Measurements from ENCODE around the gene COL24A1. TPM values are rescaled to one million over a fixed set of nuclear protein-coding genes. Genes with fewer than 3 reads are reported as not detected.

COL24A1 gene
- total RNA-seq, 1 experiment from 2014 or later, result 0.35 TPM

DNA sequence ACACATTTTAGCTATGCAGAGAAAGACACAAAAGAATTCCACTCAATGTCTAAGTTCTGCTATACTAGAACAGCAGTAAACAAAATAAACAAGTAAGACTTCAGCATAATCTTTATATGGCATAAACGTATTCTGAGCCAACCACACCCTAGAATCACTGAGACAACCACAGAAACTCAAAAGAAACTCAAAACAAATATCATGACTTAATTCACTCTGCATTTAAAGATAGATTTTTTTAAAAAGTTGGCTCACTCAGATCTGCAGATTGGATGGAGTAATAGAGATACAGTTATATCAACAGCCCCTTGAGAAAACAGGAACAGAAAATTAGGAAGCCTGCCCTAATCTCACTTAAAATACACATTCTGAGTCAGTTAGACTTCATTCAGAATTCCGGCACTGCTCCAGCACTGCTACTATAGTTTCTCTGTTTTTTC is 95.0 kb downstream of the COL24A1 start:
- Histone ChIP-seq H4K5ac (ENCODE audit: insufficient read length, low read depth, low read length) (no peak overlapping the region), H2BK12ac (ENCODE audit: insufficient read length, low read depth, low read length) (no peak overlapping the region), H2AFZ (ENCODE audit: low read length) (no peak overlapping the region), H3K23me2 (ENCODE audit: insufficient read length, low read depth, low read length, poor library complexity, severe bottlenecking) (no peaks in the 10 kb centered on the region), H2BK20ac (ENCODE audit: low read depth, low read length, poor library complexity, severe bottlenecking) (no peak overlapping the region), H3T11ph (ENCODE audit: low read length) (no peak overlapping the region), H3K18ac (ENCODE audit: insufficient read length, low read depth, low read length) (no peak overlapping the region), H3K14ac (ENCODE audit: insufficient read depth, low read length) (no peak overlapping the region), H3K4me2 (ENCODE audit: insufficient read depth, insufficient read length, low read length) (no peak overlapping the region), H3K56ac (ENCODE audit: insufficient read length, low read depth, low read length) (no peak overlapping the region), H4K20me1 (ENCODE audit: control insufficient read depth, insufficient read depth, insufficient read length) (no peaks in the 10 kb centered on the region), H3K27me3 (ENCODE audit: insufficient read depth, low read length) (no peaks in the 10 kb centered on the region), H3K4me1 (ENCODE audit: insufficient read depth, low read length) (no peaks in the 10 kb centered on the region), H3K4ac (ENCODE audit: low read depth, low read length) (no peak overlapping the region), H4K91ac (ENCODE audit: insufficient read length, low read depth, low read length) (no peak overlapping the region), H3K79me1 (ENCODE audit: insufficient read depth, low read depth, low read length, poor library complexity, severe bottlenecking) (no peaks in the 10 kb centered on the region), H2AK5ac (ENCODE audit: insufficient read length, low read length) (no peak overlapping the region), H3K9ac (ENCODE audit: extremely low read depth, insufficient read length, low read length) (no peak overlapping the region), H2BK5ac (ENCODE audit: insufficient read length, low read length) (no peak overlapping the region), H3K9me3 (ENCODE audit: control insufficient read depth, low read depth, low read length) (no peaks in the 10 kb centered on the region), H3K23ac (ENCODE audit: insufficient read length, low read depth, low read length) (no peak overlapping the region), H4K8ac (replicated peaks; ENCODE audit: insufficient read length, low read depth, low read length) (no peak overlapping the region), H2BK120ac (ENCODE audit: low read depth, low read length, poor library complexity, severe bottlenecking) (no peak overlapping the region), H2BK15ac (ENCODE audit: low read depth, low read length) (no peak overlapping the region), H3K27ac (ENCODE audit: insufficient read length, low read depth, low read length) (no peak overlapping the region), H3K79me2 (ENCODE audit: insufficient read depth, low read length) (no peaks in the 10 kb centered on the region)
- Mint-ChIP-seq H3K27me3 (ENCODE audit: low read depth) (no peaks in the 10 kb centered on the region), H3K4me3 (no peak overlapping the region), H3K27ac (no peak overlapping the region), H3K9me3 (no peaks in the 10 kb centered on the region), H3K4me1 (peaks cover 4 to 11% of the 10 kb centered on the region in 2 experiments), H3K36me3 (ENCODE audit: insufficient read depth in 1 of 3, low read depth in 3 of 3) (no peaks in the 10 kb centered on the region)
- no peak for DNase-seq
- TF ChIP-seq, protein P1, sequence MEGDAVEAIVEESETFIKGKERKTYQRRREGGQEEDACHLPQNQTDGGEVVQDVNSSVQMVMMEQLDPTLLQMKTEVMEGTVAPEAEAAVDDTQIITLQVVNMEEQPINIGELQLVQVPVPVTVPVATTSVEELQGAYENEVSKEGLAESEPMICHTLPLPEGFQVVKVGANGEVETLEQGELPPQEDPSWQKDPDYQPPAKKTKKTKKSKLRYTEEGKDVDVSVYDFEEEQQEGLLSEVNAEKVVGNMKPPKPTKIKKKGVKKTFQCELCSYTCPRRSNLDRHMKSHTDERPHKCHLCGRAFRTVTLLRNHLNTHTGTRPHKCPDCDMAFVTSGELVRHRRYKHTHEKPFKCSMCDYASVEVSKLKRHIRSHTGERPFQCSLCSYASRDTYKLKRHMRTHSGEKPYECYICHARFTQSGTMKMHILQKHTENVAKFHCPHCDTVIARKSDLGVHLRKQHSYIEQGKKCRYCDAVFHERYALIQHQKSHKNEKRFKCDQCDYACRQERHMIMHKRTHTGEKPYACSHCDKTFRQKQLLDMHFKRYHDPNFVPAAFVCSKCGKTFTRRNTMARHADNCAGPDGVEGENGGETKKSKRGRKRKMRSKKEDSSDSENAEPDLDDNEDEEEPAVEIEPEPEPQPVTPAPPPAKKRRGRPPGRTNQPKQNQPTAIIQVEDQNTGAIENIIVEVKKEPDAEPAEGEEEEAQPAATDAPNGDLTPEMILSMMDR (conservative IDR thresholded peaks at IDR 0.05), result no peak
- no CpG with 5 or more reads among the region's 2 CpGs for WGBS (ENCODE audit: extremely low coverage, insufficient read length, low lambda C conversion rate)
